NCI-H510A (cell line): Measurements from ENCODE around the gene GABARAPL1.
"Not testable (repeated sequence)": the region's sequence is repeated elsewhere in the genome, so short reads cannot be mapped to it uniquely, and the experiment has no call there.

ENCODE experiments used
- DNase-seq: peaks from one replicate; lab custom pipeline; 2025; lab: John Stamatoyannopoulos, UW

The GABARAPL1 gene

GRCh38 chr12:10212739-10213131 lies at the start of gene GABARAPL1:
Gene GABARAPL1 (plus strand): TSS chr12:10212877. CDS start chr12:10213130, 253 bp downstream.
- DNase-seq: peak; percentile 38

GRCh38 chr12:10163084-10163483 lies 49.6 kb upstream of the GABARAPL1 start:
- DNase-seq: no peak

GRCh38 chr12:10165421-10165820 lies 47.3 kb upstream of the GABARAPL1 start:
- DNase-seq: no peak

- DNase-seq: no peak
Observed at GRCh38 chr12:10167599-10167998, 45.1 kb upstream of the GABARAPL1 start.

- DNase-seq: no peak
Observed at GRCh38 chr12:10169104-10169503, 43.6 kb upstream of the GABARAPL1 start.

- no peak for DNase-seq
Observed at GRCh38 chr12:10170216-10170615, 42.5 kb upstream of the GABARAPL1 start.

DNA sequence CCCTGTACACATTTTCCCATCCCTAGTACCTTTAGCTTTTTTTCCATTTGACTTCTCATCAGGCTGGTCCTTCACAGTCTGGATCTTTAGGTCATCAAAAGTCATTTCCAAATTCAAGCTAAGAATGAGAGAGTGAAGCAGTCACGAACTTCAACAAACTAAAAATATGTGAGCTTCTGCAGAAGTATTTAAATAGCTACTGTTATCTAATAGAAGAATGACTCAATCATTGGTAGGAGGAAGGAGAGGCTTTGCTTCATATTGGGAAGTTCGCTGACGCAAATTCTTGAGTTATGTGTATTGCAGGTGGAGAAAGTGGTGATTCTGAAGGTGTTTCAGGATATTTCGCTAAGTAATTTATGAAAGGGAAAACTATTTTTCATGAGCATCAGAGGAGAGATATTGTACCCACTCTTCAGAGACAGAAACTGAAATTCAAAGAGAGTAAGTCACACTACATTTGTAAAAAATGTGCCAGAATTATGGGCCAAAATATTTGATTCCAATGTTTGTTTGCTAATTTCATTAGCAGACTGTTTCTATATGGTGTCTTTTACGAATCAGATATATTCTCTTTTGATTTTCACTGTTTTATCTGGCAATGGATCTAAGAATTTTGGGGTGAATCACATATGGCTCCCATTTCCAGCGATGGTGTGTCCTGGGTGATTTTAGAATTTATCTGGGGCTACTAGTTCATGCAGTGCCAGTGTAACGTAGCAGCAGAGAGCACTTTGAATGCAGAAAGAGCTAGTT lies 40.5 kb upstream of the GABARAPL1 start, which contains the start of gene OLR1:
Gene OLR1, minus strand, starts transcription at position 160 of the 756 bp plus-strand sequence. Its CDS starts 55 bp downstream, at position 105.
- DNase-seq: no peak

GRCh38 chr12:10174986-10175614 lies 37.6 kb upstream of the GABARAPL1 start:
- DNase-seq: no peak

GRCh38 chr12:10175846-10176636 lies 36.6 kb upstream of the GABARAPL1 start:
- DNase-seq: no peak

- no peak for DNase-seq
Observed at GRCh38 chr12:10178821-10179220, 33.9 kb upstream of the GABARAPL1 start, which contains the start of gene TMEM52B. Gene TMEM52B (plus strand): TSS chr12:10179032. CDS start chr12:10179575, 543 bp downstream.

- no peak for DNase-seq
Observed at GRCh38 chr12:10179776-10180181, 32.9 kb upstream of the GABARAPL1 start.

- DNase-seq: no peak
Observed at GRCh38 chr12:10182354-10183049, 30.2 kb upstream of the GABARAPL1 start.

DNA sequence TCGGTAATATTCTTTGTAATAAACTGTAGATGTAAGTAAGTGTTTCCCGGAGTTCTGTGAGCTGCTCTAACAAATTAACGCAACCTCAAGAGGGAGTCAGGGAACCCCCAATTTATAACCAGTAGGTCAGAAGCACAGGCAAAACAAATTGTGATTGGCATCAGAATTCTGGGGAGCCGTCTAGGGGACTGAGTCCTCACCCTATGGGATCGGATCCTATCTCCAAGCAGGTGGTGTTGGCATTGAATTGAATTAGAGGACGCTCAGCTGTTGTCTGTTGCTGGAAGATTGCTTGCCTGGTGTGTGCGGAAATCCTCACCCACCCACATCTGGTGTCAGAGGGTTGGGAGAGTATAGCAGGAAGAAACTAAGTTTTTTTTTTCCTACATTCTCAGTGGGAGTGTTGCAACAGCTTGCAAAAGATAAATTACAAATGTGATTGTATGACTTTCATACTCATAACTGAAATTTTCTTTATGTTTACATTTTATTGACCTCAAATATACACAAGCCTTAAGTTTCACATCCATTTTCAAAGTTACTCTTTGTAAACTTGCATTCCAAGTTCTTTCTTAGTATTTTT lies 28.3 kb upstream of the GABARAPL1 start:
- no peak for DNase-seq

DNA sequence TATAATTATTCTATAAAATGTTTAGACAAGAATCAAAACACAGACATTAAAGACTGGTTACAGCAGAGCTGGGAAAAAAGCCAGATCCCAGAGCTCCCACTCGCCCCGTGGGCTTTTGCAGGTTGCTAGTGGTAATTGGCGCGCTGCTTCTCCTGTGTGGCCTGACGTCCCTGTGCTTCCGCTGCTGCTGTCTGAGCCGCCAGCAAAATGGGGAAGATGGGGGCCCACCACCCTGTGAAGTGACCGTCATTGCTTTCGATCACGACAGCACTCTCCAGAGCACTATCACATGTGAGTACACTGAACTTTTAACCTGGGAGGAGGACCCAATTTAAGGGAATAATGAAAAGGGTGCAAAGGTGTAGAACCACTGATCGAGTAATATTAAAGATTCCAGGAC lies 26.4 kb upstream of the GABARAPL1 start:
- DNase-seq: no peak

- DNase-seq: not testable (repeated sequence)
Observed at GRCh38 chr12:10186958-10187357, 25.7 kb upstream of the GABARAPL1 start.

- DNase-seq: no peak
Observed at GRCh38 chr12:10189653-10190052, 23.0 kb upstream of the GABARAPL1 start.

DNA sequence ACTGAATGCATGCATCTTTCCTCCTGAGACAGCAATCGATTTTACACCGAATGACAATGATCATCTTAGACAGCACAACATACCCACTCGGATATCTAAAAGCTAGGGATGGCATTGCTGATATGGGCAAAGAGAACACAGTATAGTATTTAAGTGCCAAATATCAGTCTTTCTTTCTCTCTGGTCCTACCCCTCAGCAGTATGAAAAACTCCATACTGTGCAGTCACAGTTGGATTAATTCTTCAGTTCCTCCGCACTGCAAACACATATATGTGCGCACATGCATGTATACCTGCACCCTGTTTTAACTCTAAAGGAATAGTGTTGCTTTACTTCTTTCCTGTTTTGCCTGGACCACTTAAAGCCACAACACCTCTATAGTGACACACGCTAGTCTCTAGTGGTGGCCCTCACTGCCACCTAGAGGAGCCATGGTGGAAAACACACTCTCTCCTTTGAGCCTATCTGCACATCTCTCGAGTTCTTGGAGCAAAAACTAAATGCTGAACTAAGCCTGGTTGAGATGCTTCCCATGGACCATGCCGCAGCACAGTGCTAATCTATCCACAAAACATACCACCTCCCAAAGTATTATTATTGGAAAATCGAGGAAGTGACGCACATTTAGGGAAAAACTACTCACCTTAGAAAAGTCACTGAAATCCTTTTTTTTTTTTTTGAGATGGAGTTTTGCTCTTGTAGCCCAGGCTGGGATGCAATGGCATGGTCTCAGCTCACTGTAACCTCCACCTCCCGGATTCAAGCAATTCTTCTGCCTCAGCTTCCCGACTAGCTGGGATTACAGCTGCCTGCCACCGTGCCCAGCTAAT lies 21.9 kb upstream of the GABARAPL1 start:
- DNase-seq: peak; percentile 8

DNA sequence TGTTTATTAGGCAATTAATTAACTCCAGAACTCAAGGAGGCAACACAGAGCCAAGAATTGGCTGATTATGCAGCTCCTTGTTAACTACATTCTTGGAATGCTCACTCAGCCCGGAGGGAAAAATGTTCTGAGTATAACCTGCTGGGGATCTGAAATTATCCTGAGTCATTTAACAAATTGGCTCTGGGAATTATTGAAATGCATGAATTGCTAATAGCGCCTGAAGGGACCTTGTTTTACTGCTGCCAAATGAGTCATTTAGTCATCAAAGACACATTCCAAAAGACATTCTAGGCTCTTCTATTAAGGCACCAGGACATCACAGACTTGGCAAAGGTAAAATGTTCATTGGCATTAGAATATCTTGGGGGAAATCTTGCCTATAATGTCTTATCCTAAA lies 20.8 kb upstream of the GABARAPL1 start:
- DNase-seq: no peak

GRCh38 chr12:10194160-10194670 lies 18.5 kb upstream of the GABARAPL1 start:
- DNase-seq: no peak

- DNase-seq: no peak
Observed at GRCh38 chr12:10196210-10196609, 16.5 kb upstream of the GABARAPL1 start.
